UCSD-AML1 (cell line): ENCODE data around the gene TC2N.
"Not testable (repeated sequence)": the region's sequence is repeated elsewhere in the genome, so short reads cannot be mapped to it uniquely, and the experiment has no call there.

ENCODE experiments used
- DNase-seq: peaks from one replicate; lab custom pipeline; 2025; ENCODE audit not compliant: unreplicated experiment; lab: John Stamatoyannopoulos, UW

TC2N gene

DNA sequence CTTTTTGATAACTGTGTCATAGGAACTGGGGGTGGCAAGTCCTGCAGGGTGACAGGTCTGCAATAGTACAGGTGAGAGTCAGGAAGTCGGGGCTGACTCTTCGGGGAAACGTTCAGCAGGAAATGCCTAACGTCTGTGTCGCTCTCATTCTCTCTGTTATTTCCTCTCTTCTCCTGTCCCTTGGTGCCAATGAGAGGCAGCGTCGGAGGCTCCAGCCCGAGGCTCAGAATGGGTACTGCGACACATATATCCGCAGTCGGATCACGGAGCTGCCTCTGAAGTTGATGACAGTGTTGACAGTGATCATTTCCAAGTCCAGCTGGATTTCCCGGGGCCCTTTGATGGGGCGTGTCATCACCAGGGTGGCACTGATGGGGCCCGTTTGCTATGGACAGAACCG is 2.7 kb upstream of the TC2N start:
- DNase-seq, result no peak

DNA sequence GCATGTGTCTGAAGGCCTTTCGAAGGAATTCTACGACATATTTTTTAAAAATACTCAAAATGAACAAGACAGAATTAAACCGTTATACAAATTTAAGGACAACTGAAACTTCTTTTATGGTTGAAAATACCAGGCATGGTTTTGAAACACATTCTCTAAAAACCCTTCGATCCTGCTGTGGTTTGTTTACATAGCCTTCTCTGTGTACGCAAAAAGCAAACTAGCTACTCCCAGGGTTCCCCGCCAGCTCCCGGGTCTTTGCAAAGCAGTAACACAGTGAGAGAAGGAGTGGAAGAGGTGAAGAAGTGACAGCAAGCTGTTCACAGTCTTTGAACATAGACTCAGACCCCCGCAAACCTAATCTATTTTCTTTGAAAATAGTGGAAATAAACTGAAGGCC is 2.2 kb upstream of the TC2N start:
- no peak for DNase-seq

DNA sequence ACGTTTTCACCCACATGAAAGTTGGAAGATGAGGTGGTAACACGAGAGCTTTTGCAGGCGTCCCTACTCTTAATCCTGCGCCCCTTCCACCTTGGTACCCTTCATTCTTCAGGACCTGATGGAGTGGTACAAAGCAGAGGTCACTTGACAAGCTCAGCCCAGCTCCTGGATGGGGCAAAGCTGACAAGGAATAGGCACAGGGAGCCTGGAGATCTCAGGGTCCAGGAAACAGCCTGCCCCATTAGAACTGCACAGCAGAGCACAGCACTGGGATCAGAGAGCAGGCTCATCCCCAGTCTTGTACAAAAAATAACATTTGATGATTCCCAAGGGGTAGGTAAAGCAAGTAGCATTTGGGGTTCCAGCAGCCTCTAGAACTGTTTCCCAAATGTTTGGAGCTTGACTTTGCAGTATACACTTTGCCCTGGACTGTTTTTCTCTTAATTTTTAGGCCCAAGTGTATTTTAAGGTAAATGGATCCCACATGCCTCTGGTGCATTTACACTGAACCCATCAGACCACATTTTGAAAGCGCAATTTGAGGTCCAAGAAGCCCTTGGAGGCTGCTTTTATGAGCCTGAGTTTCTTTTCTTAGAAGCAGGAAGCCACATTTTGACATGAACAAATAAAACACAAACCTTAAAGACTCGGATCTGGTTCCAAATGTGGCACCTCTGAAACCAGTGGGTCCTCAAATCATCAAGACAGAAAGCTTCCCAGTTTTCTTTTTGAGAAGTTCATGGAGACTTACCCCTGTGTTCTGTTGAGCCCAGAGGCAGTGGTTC is 633 bp downstream of the TC2N start:
- no peak for DNase-seq

DNA sequence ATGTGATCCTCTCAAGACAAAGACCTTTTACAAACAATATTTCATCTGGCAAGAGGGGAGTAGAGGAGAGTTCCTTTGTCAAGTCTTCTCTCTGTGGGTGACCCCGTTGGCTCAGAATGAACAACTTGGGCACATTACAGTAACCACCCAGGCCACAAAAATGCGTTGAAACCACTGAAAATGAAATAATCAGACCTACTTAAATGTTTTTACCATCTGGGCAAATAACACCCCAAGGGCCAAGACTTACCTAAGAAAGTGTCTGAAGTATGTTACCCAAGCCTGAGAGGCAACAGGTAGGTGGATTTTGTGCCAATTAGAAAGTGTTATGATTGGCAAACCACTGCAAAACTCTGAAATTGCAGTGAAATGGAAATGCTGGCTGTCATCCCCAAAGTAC is 1.3 kb downstream of the TC2N start:
- DNase-seq, result no peak

DNA sequence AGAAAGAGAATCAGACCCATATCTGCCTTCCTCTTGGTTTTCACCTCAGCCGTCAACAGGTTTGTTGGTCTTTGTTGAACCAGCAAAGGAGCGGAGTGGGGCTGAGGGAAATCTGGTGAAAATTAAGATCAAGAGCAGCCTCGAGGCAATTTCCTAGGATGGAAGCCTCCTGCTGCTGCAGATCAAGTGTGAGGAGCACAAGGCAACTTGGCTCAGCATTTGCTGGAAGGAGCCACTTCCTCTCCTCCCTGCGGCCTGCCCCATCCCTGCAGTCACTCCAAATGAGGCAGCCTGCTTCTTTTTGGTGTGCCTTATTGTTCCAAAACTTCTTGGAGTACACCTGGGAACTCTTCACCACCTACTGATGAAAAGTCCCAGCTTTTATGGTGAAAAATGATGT is 4.9 kb downstream of the TC2N start:
- no peak for DNase-seq

DNA sequence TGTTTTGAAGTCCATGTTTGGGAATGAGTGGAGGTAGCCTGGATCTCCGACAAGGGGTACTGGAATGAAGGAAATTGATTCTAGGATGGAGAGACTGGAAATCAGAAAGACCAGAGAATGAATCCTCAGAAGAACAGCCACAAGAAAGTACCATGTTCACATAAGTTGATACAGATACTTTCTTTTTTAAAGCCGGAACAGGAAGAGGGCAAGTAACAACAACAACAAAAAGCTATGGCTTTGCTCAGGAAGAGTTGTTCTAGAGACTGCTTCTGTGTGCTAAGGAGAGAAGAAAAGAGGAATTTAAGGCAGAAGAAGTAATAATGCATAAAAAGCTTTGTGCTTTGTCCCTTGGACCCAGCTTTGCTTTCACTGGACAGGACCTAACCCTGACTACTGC is 6.2 kb downstream of the TC2N start:
- no peak for DNase-seq

DNA sequence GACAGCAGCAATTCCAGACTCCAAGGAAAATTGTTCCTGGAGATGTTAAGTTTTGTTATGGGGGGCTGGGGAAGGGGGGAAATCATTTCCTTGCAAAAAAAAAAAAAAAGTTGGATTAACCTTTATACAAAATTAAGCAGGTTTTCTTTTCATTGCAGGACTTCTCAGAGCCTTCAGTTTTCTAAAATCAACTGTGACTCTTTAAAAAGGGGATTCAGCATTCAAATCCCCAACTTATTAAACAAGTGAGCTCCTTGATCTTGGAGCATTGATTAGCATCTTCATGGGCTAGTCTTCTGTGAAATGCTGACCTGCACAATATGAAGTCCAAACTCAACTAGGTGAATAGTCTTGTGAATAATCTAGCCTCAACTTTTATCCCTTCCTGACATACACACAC is 7.1 kb downstream of the TC2N start:
- no peak for DNase-seq

DNA sequence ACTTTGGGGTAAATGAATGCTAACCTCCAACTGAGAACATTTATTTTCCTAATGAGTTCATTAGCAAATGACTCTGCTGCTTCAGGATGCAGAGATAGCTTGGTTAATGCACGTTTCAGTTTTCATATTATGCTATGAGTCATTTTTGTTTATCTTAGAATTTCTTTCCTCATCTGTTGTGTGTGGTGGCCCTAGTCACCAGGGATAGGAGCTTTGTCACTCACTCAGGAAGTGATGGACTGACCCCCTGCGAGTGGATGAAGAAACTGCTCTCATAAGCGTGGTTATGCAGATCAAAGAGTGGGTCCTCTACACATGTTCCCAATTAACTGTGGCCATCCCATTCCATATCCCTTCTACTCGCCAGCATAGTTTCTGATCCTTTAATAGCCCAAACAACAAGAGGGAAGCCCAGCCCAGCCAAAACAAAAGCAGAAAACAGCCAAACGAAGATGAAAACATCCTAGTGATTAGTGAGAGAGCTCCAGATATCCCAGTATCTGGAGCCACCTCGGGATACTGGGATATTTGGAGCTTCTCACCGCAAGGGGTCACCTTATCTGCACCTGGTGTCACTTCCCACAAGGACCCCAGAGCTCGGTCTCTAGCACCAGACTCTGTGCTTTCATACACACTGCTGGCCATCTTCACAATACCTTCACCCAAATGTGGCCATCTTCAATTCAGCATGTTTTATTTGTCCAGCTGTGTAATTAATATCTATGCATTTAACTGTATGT is 8.6 kb downstream of the TC2N start:
- no peak for DNase-seq

DNA sequence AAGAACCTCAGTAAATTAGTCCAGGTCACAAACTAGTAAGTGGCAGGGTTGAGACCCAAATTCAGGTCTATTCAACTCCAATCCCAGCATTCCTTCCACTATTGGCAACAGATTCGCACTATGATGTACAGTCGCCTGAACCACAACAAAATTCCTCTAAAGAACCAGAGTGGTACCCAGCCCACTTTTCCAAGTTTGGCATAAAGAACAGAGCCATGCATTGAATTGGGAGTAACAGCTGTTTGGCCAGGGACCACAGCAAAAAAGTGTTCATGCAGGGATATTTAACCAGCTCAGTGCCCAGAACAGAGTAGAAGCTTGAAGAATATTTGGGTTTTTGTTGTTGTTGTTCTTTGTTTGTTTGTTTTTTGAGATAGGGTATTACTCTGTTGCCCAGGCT is 9.7 kb downstream of the TC2N start:
- DNase-seq, result no peak

DNA sequence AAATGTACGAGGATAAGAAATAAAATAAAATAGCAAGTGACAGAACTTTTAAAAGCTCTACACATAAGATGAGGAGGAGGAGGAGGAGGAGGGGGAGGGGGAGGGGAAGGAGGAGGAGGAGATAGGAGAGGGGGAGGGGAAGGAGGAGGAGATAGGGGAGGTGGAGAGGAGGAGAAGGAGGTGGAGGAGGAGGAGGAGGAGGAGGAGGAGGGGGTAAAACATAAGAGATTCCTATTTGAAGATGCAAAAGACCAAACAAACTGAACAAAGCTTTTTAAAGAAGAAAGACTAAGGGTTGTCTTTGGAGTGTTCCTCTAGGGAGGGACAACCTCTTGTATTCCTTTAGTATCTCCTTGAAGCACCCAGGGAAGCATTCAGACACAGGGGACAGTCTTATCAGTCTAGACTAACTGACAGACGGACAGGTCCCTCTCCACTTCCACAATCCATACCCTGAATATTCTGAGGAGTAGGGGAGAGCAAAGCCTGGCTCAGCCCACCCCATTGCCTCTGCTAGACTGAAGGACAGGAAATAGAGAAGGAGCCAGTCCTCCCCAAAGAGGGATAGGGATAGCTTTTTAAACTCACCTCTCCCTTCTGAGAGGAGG is 12.9 kb downstream of the TC2N start:
- DNase-seq, result no peak

DNA sequence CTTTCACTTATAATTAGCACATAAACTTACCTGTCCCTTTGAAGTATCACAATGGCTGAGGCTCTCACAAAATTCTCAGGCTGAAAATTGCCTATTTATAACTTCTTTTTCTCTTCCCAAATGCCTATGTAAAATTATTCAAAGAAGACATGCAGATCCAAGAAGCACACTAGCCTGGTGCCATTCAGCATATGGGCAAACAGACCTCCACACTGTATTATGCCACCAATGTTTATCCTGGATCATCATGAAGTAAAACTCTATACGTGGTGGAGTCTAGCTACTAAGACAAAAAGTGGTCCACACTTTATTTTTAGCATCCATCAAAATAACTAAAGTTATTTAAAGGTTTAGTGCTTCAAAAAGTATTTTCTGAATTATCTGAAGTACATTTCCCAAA is 15.8 kb downstream of the TC2N start:
- no peak for DNase-seq

DNA sequence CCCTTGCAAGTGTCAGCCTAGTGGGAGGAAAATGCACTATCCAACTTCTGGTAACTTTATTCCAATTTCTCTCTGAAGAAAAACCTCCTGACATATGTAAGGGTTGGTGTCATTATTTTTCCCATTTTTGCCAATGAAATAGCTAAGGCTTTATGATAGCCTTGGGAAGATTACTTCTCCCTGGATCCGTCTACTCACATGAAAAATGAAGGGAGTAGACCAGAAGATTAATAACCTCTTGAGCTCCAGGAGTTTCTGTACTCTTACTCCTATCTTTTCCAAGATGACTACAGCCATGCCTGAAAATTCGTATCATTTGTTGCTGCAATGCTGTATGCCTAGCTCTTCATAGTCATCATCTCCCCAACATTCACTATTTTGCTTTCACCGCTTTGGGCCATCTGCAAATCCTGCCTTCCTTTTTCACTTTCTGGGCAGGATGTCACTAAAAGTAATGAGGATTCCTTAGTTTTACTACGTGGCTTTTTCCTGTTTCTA is 18.8 kb downstream of the TC2N start:
- no peak for DNase-seq

DNA sequence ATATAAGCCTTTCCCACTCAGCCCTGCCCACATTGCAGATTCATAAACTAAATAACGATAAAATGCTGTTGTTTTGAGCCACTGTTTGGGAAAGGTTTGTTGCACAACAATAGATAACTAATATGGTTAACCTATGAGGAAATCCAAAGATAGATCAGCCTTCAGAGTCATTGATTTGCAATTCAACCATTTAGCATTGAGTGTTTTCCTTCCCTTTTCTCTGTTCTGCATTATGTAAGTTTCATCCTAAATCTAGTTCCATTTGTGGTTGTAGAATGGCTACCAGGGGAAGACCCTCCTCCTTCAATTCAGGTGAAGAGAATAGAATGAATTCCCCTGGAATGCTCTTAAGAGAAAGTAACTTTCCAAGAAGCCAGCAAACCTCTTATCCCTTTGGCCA is 19.6 kb downstream of the TC2N start:
- no peak for DNase-seq

DNA sequence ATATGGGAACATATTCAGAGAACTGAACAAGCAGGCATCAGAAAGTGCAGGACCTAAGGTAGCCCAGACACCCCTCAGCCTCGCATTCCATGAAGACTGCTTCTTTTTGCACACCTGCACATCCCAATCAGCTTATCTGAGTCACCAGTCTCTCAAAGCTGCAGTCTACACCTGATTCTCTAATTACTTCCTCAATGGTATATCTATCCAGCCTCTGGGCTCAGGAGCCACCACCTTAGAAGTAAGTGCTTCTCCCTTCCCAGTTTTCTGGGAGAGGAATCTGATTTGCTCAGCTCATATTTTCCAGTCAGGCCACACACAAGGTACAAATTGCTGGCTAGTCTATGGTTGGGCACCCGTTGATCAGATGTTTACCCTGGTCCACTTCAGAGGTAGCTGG is 21.7 kb downstream of the TC2N start:
- no peak for DNase-seq

DNA sequence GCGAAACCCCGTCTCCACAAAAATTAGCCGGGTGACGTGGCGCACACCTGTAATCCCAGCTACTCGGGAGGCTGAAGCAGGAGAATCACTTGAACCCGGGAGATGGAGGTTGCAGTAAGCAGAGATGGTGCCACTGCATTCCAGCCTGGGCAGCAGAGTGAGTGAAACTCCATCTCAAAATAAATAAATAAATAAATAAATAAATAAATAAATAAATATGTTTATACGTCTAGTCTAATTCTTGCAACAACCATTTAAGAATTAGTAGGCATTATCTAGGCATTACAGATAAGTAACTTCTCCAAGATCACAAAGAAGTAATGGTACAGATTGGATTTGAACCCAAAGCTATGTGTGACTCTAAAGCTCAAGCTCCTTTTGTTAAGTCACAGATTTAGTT is 22.3 kb downstream of the TC2N start:
- not testable (repeated sequence) for DNase-seq

DNA sequence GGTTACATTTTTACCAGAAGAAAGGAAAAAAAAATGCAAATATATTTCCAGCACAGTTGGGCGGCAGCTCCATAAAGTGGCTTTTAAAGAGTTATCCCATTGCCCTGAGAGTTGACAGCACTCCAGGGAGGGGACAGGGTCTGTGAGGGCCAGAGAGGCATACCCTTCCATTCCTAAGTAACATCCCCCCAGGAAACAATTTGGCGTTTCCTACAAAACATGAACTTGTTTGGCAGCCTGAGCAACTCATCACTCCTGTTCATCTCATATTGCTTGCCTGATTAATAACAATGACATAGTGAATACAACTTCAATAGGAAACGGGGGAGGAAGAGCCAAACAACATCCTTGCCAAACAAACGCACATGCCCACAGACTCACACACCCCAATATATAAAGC is 23.3 kb downstream of the TC2N start:
- DNase-seq, result no peak

DNA sequence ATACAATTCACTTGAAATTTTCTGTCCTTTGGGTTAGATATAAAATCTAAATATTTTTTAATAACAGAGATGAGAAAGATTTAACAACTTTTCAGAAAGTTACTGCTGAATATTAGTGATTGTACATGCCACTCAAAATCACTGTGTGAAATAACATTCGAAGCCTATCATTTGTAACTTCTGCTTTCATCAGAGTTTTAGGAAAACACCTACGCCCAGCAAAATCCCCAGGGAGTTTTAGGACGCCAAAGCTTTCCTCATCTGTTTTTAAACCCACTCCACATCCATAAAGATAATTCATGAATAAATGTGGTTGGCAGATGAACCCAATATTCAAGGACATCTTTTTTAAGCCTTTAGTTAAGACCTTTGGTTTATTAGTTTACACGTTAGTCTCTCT is 23.9 kb downstream of the TC2N start:
- no peak for DNase-seq

DNA sequence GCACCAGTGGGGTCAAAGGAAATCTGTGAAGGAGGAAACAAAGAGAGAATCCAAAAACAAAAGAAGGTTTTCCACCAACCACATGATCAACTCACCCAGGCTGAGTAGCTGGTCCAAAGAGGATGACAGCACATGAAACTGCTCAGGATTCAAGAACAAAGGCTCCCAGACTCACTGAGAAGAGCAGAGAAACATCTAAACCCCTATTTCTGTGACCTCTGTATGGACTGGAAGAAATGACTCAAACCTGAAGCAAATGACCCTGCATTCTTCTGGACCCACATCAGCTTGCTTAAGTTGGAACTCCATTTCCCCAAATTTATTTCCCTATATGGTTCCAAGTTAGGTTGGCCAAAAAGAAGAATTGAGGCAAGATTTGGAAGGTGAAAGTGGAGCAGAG is 26.3 kb downstream of the TC2N start:
- no peak for DNase-seq

DNA sequence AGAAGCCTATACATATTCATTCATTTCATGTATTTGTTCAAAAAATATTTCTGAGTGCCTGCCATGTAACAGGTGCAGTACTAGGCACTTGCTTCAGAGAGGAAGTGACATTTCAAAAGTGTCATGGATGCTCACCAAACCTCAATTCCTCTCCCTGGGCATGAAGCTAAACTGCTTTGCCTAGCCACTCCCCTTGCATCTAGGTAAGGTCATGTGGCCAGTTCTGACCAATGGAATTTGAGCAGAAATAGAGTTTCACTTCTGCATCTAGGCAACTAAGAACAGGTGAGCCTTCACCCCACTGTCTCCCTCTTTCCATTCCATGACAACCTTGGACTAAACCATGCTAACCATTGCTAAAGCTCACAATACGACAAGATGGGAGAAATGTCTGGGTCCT is 27.6 kb downstream of the TC2N start:
- DNase-seq, result no peak

DNA sequence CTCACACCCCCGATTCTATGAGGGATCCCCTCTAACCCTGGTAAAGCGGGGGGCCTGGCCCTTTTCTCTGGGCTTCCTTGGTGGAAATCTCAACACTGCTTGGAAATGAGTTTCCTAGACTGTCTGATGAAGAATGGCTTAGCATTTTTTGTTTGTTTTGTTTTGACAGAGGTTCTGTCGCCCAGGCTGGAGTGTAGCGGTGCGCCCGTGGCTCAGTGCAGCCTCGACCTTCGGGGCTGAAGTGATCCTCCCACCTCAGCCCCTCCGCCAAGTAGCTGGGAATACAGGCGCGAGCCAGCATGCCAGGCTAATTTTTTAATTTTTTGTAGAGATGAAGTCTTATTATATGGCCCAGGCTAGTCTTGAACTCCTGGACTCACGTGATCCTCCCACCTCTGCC is 30.3 kb downstream of the TC2N start:
- no peak for DNase-seq

DNA sequence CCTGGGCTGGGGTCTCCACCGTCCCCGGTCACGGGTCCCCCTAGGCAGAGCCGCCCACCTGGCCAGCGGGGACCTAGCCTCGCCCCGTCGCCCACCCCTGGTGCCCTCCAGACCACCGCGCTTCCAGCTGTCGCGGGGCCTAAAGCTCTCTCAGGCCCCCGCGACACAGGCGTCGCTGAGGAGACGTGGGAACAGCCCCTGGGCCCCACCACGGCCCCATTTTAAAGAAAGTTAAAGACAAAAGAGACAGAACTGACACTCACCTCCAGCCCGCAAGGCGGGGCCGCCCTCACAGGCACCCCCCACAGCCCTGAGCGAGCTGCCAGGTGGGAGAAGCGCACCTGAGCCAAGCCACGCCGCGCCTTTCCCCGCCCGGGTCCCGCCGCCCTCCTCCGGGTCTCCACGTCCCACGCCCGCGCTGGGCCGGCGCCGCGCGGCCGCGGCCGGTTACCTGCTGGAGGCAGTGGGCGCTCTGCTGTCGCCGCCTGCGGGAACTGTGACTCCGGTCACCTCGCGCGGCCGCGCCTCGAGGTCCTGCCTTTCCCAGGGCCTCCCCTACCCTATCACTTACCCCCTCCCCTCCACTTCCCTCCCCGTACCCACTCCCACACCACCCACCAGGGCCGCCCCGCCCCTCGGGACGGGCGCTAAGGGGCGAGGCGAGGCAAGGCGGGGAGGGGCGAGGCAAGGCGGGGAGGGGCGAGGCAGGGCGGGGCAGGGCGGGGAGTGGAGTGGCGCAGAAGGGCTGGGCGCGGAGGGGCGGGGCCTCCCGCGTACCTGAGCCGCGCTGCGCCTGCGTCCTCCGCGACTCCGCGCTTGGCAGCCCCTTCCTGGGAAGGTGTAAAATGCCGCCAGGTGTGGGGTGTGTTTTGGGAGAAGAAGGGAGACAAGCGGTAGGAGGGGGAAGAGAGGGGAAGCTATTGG is 31.2 kb downstream of the TC2N start:
- DNase-seq, result peak; percentile 45
